NCI-H2107 (cell line): ENCODE results near the gene KIDINS220.
"Not testable (repeated sequence)": the region's sequence is repeated elsewhere in the genome, so short reads cannot be mapped to it uniquely, and the experiment has no call there.

Source experiments
- DNase-seq: peaks from one replicate; lab custom pipeline; 2025; lab: John Stamatoyannopoulos, UW

KIDINS220 gene

DNA sequence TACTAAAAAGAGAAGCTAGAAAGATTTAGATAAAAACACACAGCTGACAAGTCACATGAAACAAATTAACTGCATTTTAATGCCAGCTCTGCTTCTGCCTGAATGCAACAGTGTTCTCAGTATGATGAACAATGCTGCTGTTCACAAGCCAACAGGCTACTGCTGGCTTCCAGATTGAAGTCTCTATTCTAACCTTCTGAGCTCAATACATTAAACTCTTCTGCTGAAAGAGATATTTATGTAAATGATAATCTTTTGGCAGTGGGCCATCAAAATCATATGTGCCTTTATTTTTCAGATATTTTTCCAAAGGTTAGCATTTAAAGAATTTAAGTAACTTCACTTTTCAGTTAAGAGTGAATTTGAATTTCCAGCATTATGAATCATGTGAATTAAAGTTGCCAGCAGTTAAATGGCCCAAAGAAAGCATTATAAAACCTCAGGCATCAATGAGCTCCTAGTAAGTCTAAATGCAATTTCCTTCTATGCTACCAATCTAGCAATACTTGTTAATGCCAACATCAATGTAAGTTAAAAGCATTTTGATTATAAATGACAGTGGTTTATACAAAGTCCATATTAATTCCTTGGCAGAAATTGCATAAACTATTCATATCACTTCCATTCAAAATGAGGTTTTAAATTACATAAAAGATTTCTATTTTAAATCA lies 83.2 kb downstream of the KIDINS220 start:
- no peak for DNase-seq

DNA sequence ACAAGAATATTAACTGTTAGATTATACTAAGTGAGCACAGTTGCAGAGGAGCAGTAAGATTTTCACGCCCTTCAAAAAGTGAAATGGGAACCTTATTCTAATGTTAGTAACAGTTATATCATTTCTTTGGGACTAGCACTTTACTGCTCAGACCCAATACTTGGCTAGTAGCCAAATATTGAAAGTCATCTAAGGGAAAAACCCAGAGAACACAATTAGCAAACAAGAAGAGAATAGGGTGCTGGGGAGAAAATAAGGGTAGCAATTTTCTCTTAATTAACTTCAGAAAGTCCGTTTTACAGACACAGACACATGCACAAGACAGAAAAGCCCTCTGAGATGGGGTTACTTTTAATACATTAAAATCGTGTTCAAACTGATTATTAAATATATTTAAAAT lies 83.8 kb downstream of the KIDINS220 start:
- DNase-seq, result no peak

DNA sequence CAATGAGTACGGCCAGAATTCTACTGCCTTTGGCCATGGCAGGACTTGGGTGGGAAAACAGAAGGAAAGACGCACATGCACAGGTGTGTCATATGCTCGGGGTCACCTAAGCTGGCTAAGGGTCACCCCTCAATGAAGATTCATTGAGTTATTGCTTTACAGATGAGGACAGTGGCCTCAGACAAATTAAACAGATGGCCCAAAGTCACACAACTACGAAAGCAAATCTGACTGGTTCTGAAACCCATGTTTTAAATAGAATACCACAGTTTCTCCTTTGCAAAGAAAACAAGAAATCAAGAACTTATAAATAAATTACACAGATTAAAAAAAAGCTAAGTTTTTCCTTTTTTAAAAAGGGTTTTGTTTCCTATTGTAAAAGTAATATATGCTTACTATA lies 85.0 kb downstream of the KIDINS220 start:
- no peak for DNase-seq

DNA sequence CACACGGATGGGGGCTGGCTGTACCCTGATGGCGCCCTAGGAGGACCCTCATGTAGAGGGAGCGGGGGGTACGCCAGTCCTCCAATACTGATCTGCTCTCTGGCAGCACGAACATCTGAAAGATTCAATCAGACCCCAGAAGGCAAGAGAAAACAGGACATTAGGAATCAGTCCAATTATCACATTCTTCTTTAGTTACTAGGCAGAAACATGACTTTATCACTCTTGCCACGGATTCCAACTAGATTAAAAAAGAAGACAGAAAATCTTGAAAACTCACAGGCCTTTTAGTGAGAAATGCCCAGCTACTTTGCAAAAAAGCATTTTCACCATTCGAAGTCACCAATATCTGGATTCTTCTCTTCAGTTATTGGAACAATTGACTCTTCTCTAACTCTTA lies 87.2 kb downstream of the KIDINS220 start:
- no peak for DNase-seq

DNA sequence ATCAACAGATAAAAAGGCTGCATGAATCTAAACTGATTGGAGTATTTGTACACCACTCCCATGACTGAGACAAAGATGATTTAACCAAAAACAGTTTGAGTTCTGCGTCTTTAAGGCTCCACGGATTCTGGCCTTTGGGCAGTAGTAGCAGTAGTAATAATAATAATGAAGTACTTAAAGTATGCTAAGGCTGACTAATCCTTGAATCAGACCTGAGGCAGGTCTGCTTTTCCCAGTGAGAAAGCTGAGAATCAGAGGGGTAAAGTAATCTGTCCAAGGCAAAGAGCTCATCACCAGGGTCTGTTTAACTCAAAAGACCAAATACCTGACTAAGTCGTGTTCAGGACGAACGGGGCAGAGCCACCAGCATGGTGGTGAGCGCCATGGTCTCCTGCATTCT lies 94.2 kb downstream of the KIDINS220 start:
- no peak for DNase-seq

DNA sequence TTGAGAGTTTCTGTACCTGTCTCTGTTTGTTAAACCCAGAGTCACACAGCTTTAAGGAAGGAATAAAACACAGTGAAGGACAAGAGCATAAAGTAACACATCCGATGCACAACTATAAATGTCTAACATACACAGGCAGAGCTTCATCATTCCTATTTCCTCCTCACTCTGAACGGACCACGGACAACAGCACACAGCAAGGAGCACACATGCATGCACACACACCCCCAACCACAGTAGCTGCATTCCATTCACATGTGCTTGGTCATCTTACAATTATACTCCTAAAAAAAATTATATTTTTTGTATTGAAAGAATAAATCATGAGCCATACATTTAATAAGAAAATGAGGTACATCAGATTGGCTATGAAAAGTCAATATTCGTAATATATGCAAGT lies 97.3 kb downstream of the KIDINS220 start:
- no peak for DNase-seq

DNA sequence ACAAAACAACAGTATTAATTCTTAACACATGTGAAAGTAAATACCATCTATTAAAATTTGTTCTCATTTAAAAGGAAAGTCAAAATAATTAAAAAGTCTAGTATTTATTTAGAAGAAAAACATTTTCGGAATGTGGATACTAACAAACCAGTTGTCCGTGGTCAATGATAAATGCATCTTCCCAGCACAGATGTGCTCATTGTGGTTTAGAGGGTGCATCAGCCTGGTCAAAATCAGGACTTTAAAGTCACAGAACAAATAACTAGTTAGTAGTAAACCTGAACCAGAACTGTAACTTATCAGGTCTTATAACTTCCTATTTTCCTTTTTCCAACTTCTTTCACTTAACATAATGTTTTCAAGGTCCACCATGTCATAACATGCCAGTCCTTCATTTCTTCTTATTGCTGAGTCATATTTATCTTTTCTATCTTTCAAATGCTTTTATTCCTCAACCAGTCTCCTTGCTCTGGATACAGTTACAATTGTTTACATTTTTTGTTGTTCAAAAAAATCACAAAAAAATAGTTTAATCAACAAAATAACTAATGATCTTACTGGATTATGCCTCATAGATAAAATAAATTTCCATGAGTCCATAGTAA lies 99.7 kb downstream of the KIDINS220 start:
- DNase-seq, result no peak

DNA sequence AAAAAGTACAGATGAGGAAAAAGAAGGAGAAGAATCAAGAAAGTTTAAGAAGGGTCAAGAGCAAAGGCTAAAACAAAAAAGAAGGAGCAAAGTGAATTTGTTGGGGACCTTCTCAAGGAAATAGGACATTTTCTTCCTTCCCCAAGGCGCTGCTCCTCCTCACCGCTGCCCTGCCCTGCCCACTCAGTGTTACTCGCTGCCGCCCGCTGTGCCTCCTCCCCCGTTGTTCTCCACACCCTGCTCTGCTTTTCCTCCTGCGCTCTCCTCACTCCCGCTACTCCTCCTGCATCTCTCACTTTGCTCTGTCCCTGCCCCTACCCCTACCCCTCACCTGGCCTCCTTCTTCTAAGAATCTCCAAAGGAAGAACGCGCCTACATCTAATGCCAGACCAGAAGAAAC lies 104.8 kb downstream of the KIDINS220 start:
- DNase-seq, result no peak

DNA sequence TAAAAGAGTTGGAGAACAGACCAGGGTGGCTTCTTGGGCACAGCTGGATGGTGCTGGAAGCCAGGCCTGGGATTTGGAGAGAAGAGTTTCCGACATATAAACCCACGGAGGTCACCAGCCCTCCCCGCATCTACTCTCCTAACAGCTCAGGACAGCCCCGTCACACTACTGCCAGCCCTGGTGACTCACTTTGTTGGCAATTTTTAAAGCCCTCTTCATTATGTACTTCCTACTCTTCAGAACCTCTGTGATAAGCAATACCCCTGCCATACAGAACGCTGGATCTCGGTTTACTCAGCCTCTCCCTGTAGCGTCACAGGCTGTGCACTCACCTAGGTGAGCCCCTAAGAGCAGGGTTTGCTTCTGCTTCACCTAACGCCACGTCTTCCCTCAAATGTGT lies 107.5 kb downstream of the KIDINS220 start:
- no peak for DNase-seq

DNA sequence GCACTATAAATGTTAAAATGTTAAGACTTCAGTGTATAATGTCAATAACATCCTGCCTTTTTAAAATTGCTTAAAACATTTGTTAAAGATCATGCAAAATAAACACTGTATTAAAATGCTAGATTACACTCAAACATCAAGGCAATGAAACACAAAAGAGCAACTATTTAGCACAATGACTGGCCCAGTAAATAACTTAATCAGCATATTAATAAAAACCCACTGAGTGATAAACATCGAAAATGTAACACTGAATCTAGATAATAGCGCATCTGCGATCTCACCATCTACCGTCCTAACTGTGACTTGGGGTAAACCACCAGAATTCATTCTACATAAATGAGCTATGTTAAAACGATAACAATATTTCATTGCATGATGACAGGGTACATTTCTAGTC lies 108.3 kb downstream of the KIDINS220 start:
- DNase-seq, result not testable (repeated sequence)

DNA sequence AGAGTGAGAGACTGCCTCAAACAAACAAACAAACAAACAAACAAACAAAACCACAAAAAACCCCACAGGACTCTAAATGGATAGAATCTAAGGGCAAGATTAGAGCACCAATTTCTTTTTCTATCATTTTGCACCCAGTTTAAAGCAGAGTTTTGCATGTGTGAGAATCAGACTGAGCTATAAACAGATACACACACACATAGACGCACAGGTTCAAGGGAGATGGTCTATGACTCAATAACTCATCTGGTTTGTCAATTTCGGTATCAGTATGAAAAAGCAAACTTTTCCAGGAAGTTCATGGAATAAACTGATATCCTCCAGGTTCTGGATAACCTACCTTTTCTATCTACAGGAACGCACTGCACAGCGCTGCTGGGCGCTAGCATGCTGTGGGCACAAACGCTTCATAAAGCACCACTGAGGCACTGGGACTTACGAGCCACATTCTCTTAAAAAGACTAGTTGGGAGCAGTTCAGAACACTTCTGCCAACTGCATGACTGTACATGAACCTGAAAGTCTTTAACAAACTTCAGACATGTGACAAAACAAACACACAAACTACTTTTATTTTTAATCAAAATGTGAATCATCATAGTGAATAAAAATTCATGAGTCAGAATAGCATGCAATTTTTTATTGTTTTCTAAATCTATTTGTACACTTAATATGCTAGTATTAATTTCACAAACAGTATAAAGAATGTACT lies 109.0 kb downstream of the KIDINS220 start:
- no peak for DNase-seq

DNA sequence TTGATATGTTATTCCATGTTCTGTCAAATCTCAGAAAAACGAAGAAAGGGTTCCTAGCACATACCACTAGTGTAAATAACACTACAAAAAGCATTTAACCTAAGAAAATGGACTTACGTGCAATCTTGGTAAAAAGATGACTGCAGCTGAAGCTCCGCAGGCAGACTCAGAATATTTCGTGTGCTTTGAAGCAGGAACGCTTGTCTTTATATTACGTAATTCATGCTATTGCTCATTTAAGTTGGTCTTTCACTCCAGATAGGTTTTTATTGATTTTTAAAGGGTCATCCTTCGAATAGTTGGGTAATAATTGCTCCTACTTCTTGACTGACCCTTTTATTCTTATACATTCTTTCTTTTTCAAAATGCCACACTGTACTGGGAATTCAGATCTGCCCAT lies 111.6 kb downstream of the KIDINS220 start:
- DNase-seq, result no peak

DNA sequence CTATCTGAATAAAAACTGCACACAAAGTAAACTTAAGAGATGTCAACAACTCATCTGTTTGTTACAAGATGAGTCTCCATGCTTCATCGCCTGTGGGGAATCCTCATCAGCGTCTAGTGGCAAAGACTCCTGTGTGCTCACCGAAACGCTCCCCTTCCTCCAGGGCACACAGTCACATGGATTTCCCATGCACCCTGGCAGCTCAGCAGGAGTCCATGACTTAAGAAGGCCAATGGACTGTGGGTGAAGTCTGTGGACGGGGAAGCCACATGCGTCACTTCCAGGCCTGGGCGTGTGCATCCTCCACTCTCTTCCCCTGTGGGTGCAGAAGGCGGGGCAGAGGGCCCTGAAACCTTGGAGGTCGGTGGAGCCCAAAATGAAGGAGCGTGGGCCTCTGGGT lies 114.4 kb downstream of the KIDINS220 start:
- no peak for DNase-seq

DNA sequence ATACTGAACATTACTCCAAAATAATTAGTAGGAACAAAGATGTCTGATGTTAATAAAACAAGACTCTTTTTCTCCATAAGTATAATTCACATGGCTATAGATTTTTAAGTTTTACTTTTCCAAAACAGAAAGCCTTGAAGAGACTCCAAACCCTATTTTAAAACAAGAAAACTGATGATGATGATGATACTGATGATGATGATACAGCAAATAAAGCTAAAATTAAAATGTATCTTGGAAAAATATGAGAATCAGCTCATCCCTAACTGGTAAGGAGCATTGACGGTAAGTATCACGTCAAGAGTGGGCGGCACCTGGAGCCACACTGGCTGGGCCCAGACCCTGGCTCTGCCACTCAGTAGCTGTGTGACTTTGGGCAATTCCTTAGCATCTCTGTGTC lies 116.0 kb downstream of the KIDINS220 start:
- DNase-seq, result no peak

DNA sequence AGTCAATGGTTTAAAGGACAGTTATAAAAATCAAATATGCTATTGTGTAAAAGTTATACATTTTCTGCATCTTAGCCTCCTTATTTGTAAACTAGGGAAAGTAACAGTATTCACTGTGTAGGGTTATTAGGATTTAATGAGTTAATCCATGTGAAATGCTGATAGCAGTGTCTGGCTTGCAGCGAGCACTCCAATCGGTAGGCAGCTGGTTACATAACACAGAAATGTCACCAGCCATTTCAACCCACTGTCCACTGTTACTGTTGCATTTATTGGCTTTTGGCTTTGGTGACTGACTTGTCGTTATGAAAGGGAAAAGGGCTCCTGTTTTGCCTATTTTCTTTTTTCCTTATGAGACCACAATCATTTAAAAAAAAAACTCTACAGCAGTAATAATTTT lies 116.7 kb downstream of the KIDINS220 start:
- no peak for DNase-seq

DNA sequence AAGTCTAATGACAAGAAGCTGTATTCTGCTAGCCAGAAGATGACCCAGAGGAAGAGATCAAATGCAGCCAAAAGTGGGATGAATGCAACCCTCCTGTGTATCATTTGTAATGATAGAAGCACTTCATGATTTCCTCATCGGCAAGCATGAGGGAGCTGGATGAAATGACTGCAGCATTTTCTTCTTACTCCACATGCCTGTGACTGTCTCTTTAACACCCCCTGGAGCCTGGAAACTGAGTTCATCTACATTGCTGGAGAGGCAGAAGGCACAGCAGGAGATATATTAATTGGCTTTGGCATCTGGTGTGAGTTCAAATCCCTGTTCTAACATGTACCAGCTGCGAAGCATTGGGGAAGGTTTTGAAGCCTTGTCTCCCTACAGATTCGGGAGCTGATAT lies 117.9 kb downstream of the KIDINS220 start:
- no peak for DNase-seq

DNA sequence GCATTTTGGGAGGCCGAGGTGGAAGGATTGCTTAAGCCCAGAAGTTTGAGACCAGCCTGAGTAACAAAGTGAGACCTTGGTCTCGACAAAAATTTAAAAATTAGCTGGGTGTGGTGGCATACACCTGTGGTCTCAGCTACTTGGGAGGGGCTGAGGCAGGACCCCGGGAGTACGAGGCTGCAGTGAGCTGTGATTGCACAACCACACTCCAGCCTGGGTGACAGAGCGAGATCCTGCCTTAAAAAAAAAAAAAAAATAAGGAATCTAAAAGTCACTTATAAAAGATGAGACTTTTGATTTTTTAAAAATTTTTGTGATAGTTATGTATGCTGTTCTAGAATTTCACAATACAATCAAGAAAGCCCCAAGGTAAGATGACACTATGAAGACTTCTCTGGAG lies 122.4 kb downstream of the KIDINS220 start:
- no peak for DNase-seq

DNA sequence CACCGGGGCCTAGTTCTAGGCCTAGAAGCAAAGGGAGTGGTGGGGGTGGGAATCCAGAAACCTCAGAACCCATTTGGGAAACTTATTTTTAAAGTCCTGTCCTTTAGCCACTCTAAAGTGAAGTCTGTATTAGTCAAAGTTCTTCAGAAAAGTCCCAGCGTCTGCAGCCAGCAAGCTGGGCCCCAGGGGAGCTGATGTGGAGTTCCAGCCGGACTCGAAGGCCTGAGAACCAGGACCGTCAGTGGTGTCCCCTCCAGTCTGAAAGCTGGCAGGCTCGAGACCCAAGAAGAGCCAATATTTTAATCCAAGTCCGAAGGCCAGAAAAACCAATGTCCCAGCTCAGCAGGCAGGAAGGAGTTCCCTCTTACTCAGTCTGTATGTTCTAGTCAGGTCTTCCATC lies 123.1 kb downstream of the KIDINS220 start:
- DNase-seq, result no peak

DNA sequence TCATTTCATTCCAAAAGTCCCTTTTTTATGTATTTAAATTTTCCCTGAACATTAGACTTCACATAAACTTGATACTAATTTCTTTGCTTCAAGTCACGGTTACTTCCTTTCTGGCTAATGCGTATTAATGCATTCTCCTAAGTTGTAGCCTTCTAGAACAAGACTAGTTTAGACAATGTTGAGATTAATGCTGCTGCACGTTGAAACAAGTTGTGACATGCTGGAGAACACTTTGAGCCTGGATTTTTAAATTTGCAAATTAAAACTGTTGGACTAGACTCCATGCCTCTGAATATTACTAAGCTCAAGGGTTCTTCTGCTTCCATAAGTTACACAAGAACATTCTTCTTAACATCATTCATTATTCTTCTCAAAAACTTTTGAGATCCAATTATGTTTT lies 126.5 kb downstream of the KIDINS220 start:
- DNase-seq, result no peak

DNA sequence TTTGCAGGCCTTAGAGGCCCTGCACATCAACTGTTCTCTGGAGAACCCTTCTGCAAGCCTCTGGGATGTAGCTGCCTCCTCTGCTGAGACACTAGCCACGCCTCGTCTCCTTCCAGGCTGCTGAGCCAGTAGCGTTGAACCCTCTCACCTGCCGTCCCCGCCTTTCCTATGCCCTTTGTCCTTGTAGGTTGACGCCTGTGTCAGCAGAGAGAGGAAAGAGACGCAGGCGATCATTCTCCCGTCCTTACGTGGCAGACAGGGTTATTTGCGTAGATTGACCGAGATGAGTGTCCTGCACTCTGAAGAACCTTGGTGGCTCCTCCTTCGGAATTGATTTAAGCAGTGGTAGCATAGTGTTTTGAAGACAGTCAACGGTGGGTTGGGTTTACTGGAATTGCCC lies 127.8 kb downstream of the KIDINS220 start:
- no peak for DNase-seq

DNA sequence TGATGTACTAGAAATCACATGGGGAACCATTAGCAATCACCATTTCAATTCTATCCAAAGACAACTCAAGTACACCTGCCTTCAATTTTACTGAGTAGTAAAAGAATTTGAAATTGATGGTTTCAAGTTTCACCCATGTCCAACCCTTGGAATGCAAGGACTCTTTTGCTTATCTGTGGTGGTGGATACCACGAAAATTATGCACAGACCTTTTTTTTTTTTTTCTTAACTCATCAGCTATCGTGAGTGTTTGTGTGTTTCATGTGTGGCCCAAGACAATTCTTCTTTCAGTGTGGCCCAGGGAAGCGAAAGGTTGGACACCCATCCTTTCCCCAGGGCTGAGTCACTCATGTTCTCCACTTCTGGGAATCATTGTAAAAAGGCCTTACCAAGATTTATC lies 132.5 kb downstream of the KIDINS220 start:
- DNase-seq, result no peak

DNA sequence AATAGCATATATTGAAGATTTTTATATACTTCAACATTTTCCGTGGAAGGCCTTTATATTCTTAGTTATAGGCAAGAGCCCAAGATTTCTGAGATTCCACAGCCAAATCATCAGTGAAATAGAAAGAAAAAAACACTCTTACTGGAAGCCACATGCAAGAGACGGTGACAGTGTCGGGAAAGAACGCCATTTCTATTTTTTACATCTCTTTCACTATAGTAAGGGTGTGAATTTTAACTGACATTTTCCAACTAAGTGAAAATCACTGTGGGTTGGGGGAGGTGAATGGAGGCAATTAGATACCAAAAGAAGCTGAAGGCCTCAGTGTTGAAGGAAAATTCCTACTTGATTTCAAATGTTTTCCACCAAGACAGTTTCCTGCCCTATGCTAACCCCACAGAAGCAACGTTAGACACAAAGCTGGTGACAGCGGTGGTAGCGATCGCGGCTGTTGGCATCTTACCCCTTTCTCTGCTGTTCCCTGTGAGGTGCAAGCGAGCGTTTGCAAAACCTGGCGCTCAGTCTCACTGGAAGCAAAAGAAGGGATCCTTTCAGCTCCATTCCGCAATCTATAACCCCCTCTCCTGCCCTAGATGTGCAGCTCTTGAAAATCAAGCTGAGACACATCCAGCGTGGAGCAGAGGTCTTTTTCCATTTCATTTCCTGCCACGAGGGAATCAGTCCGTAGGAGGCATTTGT lies 135.6 kb downstream of the KIDINS220 start:
- no peak for DNase-seq

DNA sequence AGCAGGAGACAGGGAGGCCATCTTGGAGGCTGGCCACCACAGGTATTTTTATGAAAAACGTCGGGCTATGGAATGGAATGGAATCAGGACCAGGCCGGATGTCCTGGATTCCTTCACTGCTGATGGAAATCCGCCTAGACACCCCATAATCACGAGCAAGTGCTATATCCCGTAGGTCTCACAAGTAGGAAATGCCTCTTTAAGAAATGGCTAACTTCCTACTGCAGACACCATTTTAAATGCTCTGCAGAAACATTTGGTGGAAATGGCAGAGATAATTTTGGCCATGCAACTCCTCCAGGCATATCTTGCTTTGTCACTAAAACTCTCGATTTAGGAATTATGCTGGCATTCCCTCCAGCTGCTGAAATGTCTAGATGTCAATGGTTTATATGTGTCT lies 137.6 kb downstream of the KIDINS220 start:
- no peak for DNase-seq
